SU-DHL-6 (cell line): Measurements from ENCODE around the gene ANKRD63.

Experiments
- H2AFZ ChIP-seq: fragments of 200-600 bp; sonication (generic); 2 replicates; pipeline ENCODE4 v1.6.1; 2014; ENCODE audit warnings: low read depth, mild to moderate bottlenecking, moderate library complexity, mixed read lengths, antibody characterized with exemption, low read length; ENCODE audit not compliant: severe bottlenecking
- H3F3A ChIP-seq: fragments of 200-600 bp; shearing (Covaris generic); 2 replicates; pipeline ENCODE4 v1.6.0; 2016; ENCODE audit warnings: antibody characterized with exemption, mild to moderate bottlenecking; ENCODE audit not compliant: insufficient read depth
- H3K27ac ChIP-seq: fragments of 200-600 bp; sonication (generic); 2 replicates; pipeline ENCODE4 v1.5.1; 2016; ENCODE audit warnings: low read depth, mild to moderate bottlenecking, low read length, moderate library complexity, mixed read lengths
- H3K27me3 ChIP-seq: fragments of 200-600 bp; sonication (generic), shearing (Covaris generic); 2 replicates; pipeline ENCODE4 v1.6.0; 2014; ENCODE audit warnings: mild to moderate bottlenecking, low read length
- H3K36me3 ChIP-seq: fragments of 200-600 bp; sonication (generic); 2 replicates; pipeline ENCODE4 v1.6.1; 2014; ENCODE audit warnings: mild to moderate bottlenecking, low read length, mixed read lengths
- H3K4me2 ChIP-seq: fragments of 300-600, 200-600 bp; shearing (Covaris generic), sonication (generic); 2 replicates; pipeline ENCODE4 v1.6.0; 2014; ENCODE audit warnings: low read length, low read depth, mild to moderate bottlenecking; ENCODE audit not compliant: poor library complexity, severe bottlenecking
- H3K4me3 ChIP-seq: fragments of 200-600 bp; sonication (generic); 2 replicates; pipeline ENCODE4 v1.5.1; 2014; ENCODE audit warnings: antibody characterized with exemption, low read length, mild to moderate bottlenecking, mixed read lengths; ENCODE audit not compliant: insufficient read depth, poor library complexity, severe bottlenecking
- H3K79me2 ChIP-seq: fragments of 200-600 bp; sonication (generic); 2 replicates; pipeline ENCODE4 v1.6.1; 2014; ENCODE audit warnings: mild to moderate bottlenecking, low read length, moderate library complexity; ENCODE audit not compliant: insufficient read depth
- H3K9ac ChIP-seq: fragments of 200-600 bp; sonication (generic); 2 replicates; pipeline ENCODE4 v1.7.0; 2014; ENCODE audit warnings: mild to moderate bottlenecking, low read length
- H3K9me2 ChIP-seq: fragments of 200-600 bp; sonication (generic); replicated peaks from 2 replicates; pipeline ENCODE4 v1.6.1; 2014; ENCODE audit warnings: low read length; ENCODE audit not compliant: insufficient read depth
- H3K9me3 ChIP-seq: fragments of 200-600 bp; sonication (generic); 2 replicates; pipeline ENCODE4 v1.6.1; 2014; ENCODE audit warnings: low read length, mixed read lengths; ENCODE audit not compliant: insufficient read depth
- H4K20me1 ChIP-seq: fragments of 200-600 bp; sonication (generic); 2 replicates; pipeline ENCODE4 v1.6.1; 2014; ENCODE audit warnings: low read depth, mild to moderate bottlenecking, antibody characterized with exemption, low read length, moderate library complexity, mixed read lengths
- EZH2phosphoT487 ChIP-seq: fragments of 200-600 bp; sonication (generic), shearing (Covaris generic); conservative IDR thresholded peaks from 2 replicates; pipeline ENCODE4 v1.6.1; 2018; ENCODE audit warnings: mild to moderate bottlenecking, antibody characterized with exemption, low read length, moderate library complexity, mixed read lengths
- TF ChIP-seq, protein P1 (sequence below): fragments of 200-600 bp; sonication (generic); IDR thresholded peaks from one replicate; pipeline ENCODE4 v1.5.1; 2017; ENCODE audit warnings: antibody characterized with exemption, mild to moderate bottlenecking, low read length, moderate library complexity; ENCODE audit not compliant: insufficient read depth, poor library complexity, severe bottlenecking

Gene ANKRD63

GRCh38 chr15:40323239-40323952, 40.5 kb upstream of the ANKRD63 start, which contains the start of gene INAFM2:
Gene INAFM2 (plus strand): TSS chr15:40323692. CDS start chr15:40324056, 364 bp downstream.
- no peak within 1 kb of the TSS for H3K27ac ChIP-seq
- H3K9ac ChIP-seq = peak within 1 kb of the TSS; percentile 46; the same call in 1 of the 2 replicates
- H3K79me2 ChIP-seq = no peaks in the 10 kb centered on the region
- H3K4me2 ChIP-seq = peak within 1 kb of the TSS; percentile 52
- H2AFZ ChIP-seq = peak within 1 kb of the TSS; percentile 24
- no peaks in the 10 kb centered on the region for H3K9me3 ChIP-seq
- H3K4me3 ChIP-seq = peak within 1 kb of the TSS; percentile 52
- H3K36me3 ChIP-seq = no peaks in the 10 kb centered on the region
- no peaks in the 10 kb centered on the region for H4K20me1 ChIP-seq
- TF ChIP-seq, protein P1, sequence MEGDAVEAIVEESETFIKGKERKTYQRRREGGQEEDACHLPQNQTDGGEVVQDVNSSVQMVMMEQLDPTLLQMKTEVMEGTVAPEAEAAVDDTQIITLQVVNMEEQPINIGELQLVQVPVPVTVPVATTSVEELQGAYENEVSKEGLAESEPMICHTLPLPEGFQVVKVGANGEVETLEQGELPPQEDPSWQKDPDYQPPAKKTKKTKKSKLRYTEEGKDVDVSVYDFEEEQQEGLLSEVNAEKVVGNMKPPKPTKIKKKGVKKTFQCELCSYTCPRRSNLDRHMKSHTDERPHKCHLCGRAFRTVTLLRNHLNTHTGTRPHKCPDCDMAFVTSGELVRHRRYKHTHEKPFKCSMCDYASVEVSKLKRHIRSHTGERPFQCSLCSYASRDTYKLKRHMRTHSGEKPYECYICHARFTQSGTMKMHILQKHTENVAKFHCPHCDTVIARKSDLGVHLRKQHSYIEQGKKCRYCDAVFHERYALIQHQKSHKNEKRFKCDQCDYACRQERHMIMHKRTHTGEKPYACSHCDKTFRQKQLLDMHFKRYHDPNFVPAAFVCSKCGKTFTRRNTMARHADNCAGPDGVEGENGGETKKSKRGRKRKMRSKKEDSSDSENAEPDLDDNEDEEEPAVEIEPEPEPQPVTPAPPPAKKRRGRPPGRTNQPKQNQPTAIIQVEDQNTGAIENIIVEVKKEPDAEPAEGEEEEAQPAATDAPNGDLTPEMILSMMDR = peak; percentile 28
- no peak for TF ChIP-seq EZH2phosphoT487
- H3K27me3 ChIP-seq = no peaks in the 10 kb centered on the region
- H3F3A ChIP-seq = no peaks in the 10 kb centered on the region
- H3K9me2 ChIP-seq = no peaks in the 10 kb centered on the region

- Histone ChIP-seq H3F3A (no peaks in the 10 kb centered on the region), H3K36me3 (no peaks in the 10 kb centered on the region), H3K4me3 (peak overlapping the region; percentile 35), H4K20me1 (no peaks in the 10 kb centered on the region), H3K9me2 (no peaks in the 10 kb centered on the region), H3K9me3 (no peaks in the 10 kb centered on the region), H3K4me2 (peak overlapping the region; percentile 50), H3K27me3 (no peaks in the 10 kb centered on the region), H3K79me2 (no peaks in the 10 kb centered on the region), H2AFZ (no peak overlapping the region), H3K9ac (no peak overlapping the region), H3K27ac (no peak overlapping the region)
- no peak for TF ChIP-seq EZH2phosphoT487
- TF ChIP-seq, protein P1 = no peak
Measured at GRCh38 chr15:40322531-40323238, 39.8 kb upstream of the ANKRD63 start.

- no peak overlapping the region for H2AFZ ChIP-seq
- no peak overlapping the region for H3K4me2 ChIP-seq
- no peaks in the 10 kb centered on the region for H3K9me3 ChIP-seq
- TF ChIP-seq, protein P1 = peak; percentile 93
- no peak for TF ChIP-seq EZH2phosphoT487
- H3K9me2 ChIP-seq = no peaks in the 10 kb centered on the region
- H3K79me2 ChIP-seq = no peaks in the 10 kb centered on the region
- H3F3A ChIP-seq = no peaks in the 10 kb centered on the region
- H3K9ac ChIP-seq = no peak overlapping the region
- H4K20me1 ChIP-seq = no peaks in the 10 kb centered on the region
- no peaks in the 10 kb centered on the region for H3K27me3 ChIP-seq
- no peaks in the 10 kb centered on the region for H3K36me3 ChIP-seq
- no peak overlapping the region for H3K27ac ChIP-seq
- H3K4me3 ChIP-seq = no peak overlapping the region
Measured at GRCh38 chr15:40320931-40321371, 38.1 kb upstream of the ANKRD63 start.
